ENCODE measurements around the gene MRPL18.
"Not testable (repeated sequence)": the region's sequence is repeated elsewhere in the genome, so short reads cannot be mapped to it uniquely, and the experiment has no call there.

The MRPL18 gene

GRCh38 chr6:159808647-159809046 is 18.4 kb downstream of the MRPL18 start:
- in situ Hi-C loops (cut with MboI; ENCODE audit: low pct_unique_long_range_greater_than_20kb, low sequenced_read_pairs), result no loop called here
- no peak for DNase-seq

- in situ Hi-C loops (cut with MboI; ENCODE audit: low pct_unique_long_range_greater_than_20kb, low sequenced_read_pairs), result no loop called here
These were observed 18.9 kb downstream of the MRPL18 start for GRCh38 chr6:159809149-159809548.

GRCh38 chr6:159813781-159814180 is 23.5 kb downstream of the MRPL18 start:
- in situ Hi-C loops (cut with MboI; ENCODE audit: low pct_unique_long_range_greater_than_20kb, low sequenced_read_pairs), result no loop called here

More at GRCh38 chr6:159809149-159809548, 18.9 kb downstream of the MRPL18 start:
- DNase-seq, result no peak

GRCh38 chr6:159815410-159815809 is 25.1 kb downstream of the MRPL18 start:
- DNase-seq, result no peak
- in situ Hi-C loops (cut with MboI; ENCODE audit: low pct_unique_long_range_greater_than_20kb, low sequenced_read_pairs), result no loop called here

More at GRCh38 chr6:159813781-159814180, 23.5 kb downstream of the MRPL18 start:
- no peak for DNase-seq

- DNase-seq; in situ Hi-C loops (cut with MboI; ENCODE audit: low pct_unique_long_range_greater_than_20kb, low sequenced_read_pairs): not testable (repeated sequence)
These were observed 26.5 kb downstream of the MRPL18 start for GRCh38 chr6:159816775-159817174.

- no peak for DNase-seq
- in situ Hi-C loops (cut with MboI; ENCODE audit: low pct_unique_long_range_greater_than_20kb, low sequenced_read_pairs), result no loop called here
These were observed 27.9 kb downstream of the MRPL18 start for GRCh38 chr6:159817951-159818739.

GRCh38 chr6:159819098-159819497 is 28.8 kb downstream of the MRPL18 start:
- no peak for DNase-seq
- in situ Hi-C loops (cut with MboI; ENCODE audit: low pct_unique_long_range_greater_than_20kb, low sequenced_read_pairs), result no loop called here

GRCh38 chr6:159819932-159820640 is 29.8 kb downstream of the MRPL18 start:
- peak; percentile 94 for DNase-seq

GRCh38 chr6:159821122-159821521 is 30.9 kb downstream of the MRPL18 start:
- peak; percentile 44 for DNase-seq
- in situ Hi-C loops (cut with MboI; ENCODE audit: low pct_unique_long_range_greater_than_20kb, low sequenced_read_pairs), result no loop called here

More at GRCh38 chr6:159819932-159820640, 29.8 kb downstream of the MRPL18 start:
- in situ Hi-C loops (cut with MboI; ENCODE audit: low pct_unique_long_range_greater_than_20kb, low sequenced_read_pairs), result no loop called here

GRCh38 chr6:159821726-159822125 is 31.5 kb downstream of the MRPL18 start:
- DNase-seq, result no peak
- in situ Hi-C loops (cut with MboI; ENCODE audit: low pct_unique_long_range_greater_than_20kb, low sequenced_read_pairs), result no loop called here

GRCh38 chr6:159823953-159824352 is 33.7 kb downstream of the MRPL18 start:
- in situ Hi-C loops (cut with MboI; ENCODE audit: low pct_unique_long_range_greater_than_20kb, low sequenced_read_pairs), result no loop called here
- no peak for DNase-seq

GRCh38 chr6:159824690-159825089 is 34.4 kb downstream of the MRPL18 start:
- DNase-seq; in situ Hi-C loops (cut with MboI; ENCODE audit: low pct_unique_long_range_greater_than_20kb, low sequenced_read_pairs): not testable (repeated sequence)

GRCh38 chr6:159826004-159826403 is 35.7 kb downstream of the MRPL18 start:
- no peak for DNase-seq
- in situ Hi-C loops (cut with MboI; ENCODE audit: low pct_unique_long_range_greater_than_20kb, low sequenced_read_pairs), result no loop called here

- DNase-seq, result no peak
- in situ Hi-C loops (cut with MboI; ENCODE audit: low pct_unique_long_range_greater_than_20kb, low sequenced_read_pairs), result no loop called here
These were observed 36.8 kb downstream of the MRPL18 start for GRCh38 chr6:159826968-159827647.

GRCh38 chr6:159828074-159828473 is 37.8 kb downstream of the MRPL18 start:
- DNase-seq, result peak; percentile 20
- in situ Hi-C loops (cut with MboI; ENCODE audit: low pct_unique_long_range_greater_than_20kb, low sequenced_read_pairs), result no loop called here

- in situ Hi-C loops (cut with MboI; ENCODE audit: low pct_unique_long_range_greater_than_20kb, low sequenced_read_pairs), result no loop called here
- peak; percentile 80 for DNase-seq
These were observed 39.3 kb downstream of the MRPL18 start for GRCh38 chr6:159829526-159829925.

- in situ Hi-C loops (cut with MboI; ENCODE audit: low pct_unique_long_range_greater_than_20kb, low sequenced_read_pairs), result no loop called here
- DNase-seq, result no peak
These were observed 40.5 kb downstream of the MRPL18 start for GRCh38 chr6:159830501-159831372.

GRCh38 chr6:159831373-159831679 is 41.1 kb downstream of the MRPL18 start:
- no peak for DNase-seq
- in situ Hi-C loops (cut with MboI; ENCODE audit: low pct_unique_long_range_greater_than_20kb, low sequenced_read_pairs), result no loop called here

- in situ Hi-C loops (cut with MboI; ENCODE audit: low pct_unique_long_range_greater_than_20kb, low sequenced_read_pairs), result no loop called here
These were observed 42.7 kb downstream of the MRPL18 start for GRCh38 chr6:159832946-159833345.

More at GRCh38 chr6:159832946-159833345, 42.7 kb downstream of the MRPL18 start:
- no peak for DNase-seq
